IPS-18c (cell line): Measurements from ENCODE around the gene CLSTN1.
"Not testable (repeated sequence)": the region's sequence is repeated elsewhere in the genome, so short reads cannot be mapped to it uniquely, and the experiment has no call there.

Source experiments
- H3K4me3 ChIP-seq: 2 replicates; pipeline ENCODE4 v1.7.0; 2013; ENCODE audit warnings: low read depth, mild to moderate bottlenecking, low read length, moderate library complexity; ENCODE audit not compliant: insufficient read depth
- H3K9me3 ChIP-seq: one replicate; pipeline ENCODE4 v1.6.1; 2013; ENCODE audit warnings: mild to moderate bottlenecking, low read length, moderate library complexity; ENCODE audit not compliant: control insufficient read depth, insufficient read depth

Gene CLSTN1

GRCh38 chr1:9718006-9718680, 105.6 kb downstream of the CLSTN1 start:
- H3K4me3 ChIP-seq: no peak overlapping the region
- H3K9me3 ChIP-seq: no peaks in the 10 kb centered on the region

- H3K9me3 ChIP-seq: no peaks in the 10 kb centered on the region
- no peak overlapping the region for H3K4me3 ChIP-seq
These were observed 106.4 kb downstream of the CLSTN1 start for GRCh38 chr1:9717193-9718005.

DNA sequence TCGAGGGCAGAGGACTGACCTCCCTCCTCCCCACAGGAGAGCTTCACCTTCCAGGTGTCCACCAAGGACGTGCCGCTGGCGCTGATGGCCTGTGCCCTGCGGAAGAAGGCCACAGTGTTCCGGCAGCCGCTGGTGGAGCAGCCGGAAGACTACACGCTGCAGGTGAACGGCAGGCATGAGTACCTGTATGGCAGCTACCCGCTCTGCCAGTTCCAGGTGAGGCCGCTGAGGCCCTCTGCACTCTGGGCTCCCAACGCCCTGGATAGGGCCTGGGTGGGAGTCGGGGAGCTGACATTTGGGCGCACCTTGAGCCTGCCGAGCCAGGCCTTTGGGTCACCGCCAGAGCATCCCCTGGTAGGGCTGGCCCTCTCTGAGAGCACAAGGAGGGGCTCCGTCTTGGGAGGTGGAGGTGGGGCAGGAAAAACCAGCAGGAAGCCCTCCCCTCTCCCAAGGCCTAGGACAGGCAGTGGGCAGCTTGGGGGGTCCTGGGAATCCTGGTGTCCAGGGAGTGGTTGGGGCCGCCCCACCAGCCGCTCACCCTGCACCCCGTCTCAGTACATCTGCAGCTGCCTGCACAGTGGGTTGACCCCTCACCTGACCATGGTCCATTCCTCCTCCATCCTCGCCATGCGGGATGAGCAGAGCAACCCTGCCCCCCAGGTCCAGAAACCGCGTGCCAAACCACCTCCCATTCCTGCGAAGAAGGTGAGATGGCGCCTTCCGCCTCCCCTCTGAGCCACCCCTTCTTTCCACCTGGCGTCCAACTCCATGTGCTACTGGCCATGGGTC, 107.2 kb downstream of the CLSTN1 start:
- no peak overlapping the region for H3K4me3 ChIP-seq
- H3K9me3 ChIP-seq: no peaks in the 10 kb centered on the region

GRCh38 chr1:9715536-9716226, 108.1 kb downstream of the CLSTN1 start:
- H3K4me3 ChIP-seq: no peak overlapping the region
- H3K9me3 ChIP-seq: no peaks in the 10 kb centered on the region

GRCh38 chr1:9714257-9714718, 109.5 kb downstream of the CLSTN1 start:
- no peak overlapping the region for H3K4me3 ChIP-seq

GRCh38 chr1:9712767-9713166, 111.0 kb downstream of the CLSTN1 start:
- H3K4me3 ChIP-seq, H3K9me3 ChIP-seq: not testable (repeated sequence)

More at GRCh38 chr1:9714257-9714718, 109.5 kb downstream of the CLSTN1 start:
- no peaks in the 10 kb centered on the region for H3K9me3 ChIP-seq

- H3K4me3 ChIP-seq: no peak overlapping the region
These were observed 112.2 kb downstream of the CLSTN1 start for GRCh38 chr1:9711466-9712020.

GRCh38 chr1:9710037-9710436, 113.7 kb downstream of the CLSTN1 start:
- no peak overlapping the region for H3K4me3 ChIP-seq
- H3K9me3 ChIP-seq: no peaks in the 10 kb centered on the region

More at GRCh38 chr1:9711466-9712020, 112.2 kb downstream of the CLSTN1 start:
- H3K9me3 ChIP-seq: no peaks in the 10 kb centered on the region

- Histone ChIP-seq H3K4me3 (no peak overlapping the region), H3K9me3 (no peaks in the 10 kb centered on the region)
These were observed 117.6 kb downstream of the CLSTN1 start for GRCh38 chr1:9706178-9706577.

GRCh38 chr1:9705337-9706093, 118.2 kb downstream of the CLSTN1 start:
- H3K9me3 ChIP-seq: no peaks in the 10 kb centered on the region
- H3K4me3 ChIP-seq: no peak overlapping the region

DNA sequence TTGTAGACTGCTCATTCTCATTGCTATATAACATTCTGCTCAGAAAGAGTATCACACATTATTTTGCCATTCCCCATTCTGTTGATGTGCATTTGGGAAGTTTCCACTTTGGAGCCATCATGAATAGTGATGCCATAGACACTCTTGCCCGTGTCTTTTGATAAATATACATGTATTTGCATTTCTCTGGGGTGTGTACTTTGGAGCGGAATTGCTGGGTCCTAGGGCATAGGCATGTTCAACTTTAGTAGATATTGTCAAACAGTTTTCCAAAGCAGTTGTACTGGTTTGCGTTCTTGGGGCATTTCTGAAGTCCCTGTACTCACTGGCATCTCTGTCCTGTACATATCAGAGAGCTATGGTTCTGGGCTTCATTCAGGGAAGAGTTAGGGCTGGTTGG, 120.1 kb downstream of the CLSTN1 start:
- no peaks in the 10 kb centered on the region for H3K9me3 ChIP-seq
- no peak overlapping the region for H3K4me3 ChIP-seq

DNA sequence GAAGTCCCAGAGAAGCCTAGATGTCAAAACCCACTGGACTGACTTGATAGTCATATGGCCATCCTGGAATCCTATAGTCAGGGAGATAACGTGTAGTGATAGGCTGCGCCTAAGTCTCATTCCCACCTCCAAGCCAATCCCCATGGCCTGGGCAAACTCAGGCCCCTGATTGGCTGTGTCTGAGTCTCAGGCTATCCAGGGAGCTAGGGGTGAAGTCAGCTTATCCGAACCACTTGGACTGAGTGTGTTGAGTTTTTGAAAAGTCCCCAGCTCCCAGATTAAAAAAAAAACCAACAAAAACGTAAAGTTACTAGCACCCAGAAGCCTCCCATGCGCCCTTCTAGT, 120.6 kb downstream of the CLSTN1 start:
- Histone ChIP-seq H3K4me3 (no peak overlapping the region), H3K9me3 (no peaks in the 10 kb centered on the region)

DNA sequence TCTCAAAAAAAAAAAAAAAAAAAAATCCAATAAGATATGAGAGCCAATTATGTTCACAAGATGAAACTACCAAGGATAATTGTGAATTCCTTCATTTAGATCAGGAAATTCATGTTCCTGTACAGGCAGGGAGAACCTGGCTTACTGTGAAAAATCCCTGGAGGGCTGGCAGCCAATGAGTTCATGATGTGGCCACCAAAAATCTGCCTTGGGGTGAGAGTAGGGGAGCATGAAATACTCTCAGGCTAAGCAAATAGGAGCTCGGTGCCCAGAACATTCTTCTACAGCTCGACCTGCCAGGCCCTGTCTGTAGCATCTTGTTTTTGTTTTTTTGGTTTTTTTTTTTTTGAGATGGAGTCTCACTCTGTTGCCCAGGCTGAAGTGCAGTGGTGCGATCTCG, 122.1 kb downstream of the CLSTN1 start:
- H3K4me3 ChIP-seq: no peak overlapping the region

GRCh38 chr1:9700340-9700739, 123.4 kb downstream of the CLSTN1 start:
- H3K4me3 ChIP-seq: no peak overlapping the region
- no peaks in the 10 kb centered on the region for H3K9me3 ChIP-seq

More for the DNA sequence above, 122.1 kb downstream of the CLSTN1 start:
- H3K9me3 ChIP-seq: no peaks in the 10 kb centered on the region

DNA sequence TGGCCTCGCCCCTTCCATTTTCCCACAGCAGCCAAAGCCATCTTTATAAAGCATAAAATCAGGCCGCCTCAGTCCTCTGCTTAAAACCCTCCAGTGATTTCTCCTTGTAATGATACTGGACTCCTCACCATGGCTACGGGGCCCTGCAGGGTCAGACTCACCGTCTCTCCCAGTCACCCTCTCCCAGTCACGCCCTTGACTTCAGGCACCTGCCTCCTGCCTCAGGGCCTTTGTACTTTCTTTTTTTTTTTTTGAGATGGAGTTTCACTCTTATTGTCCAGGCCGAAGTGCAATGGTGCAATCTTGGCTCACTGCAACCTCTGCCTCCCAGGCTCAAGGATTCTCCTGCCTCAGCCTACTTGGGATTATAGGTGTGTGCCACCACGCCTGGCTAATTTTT, 124.4 kb downstream of the CLSTN1 start:
- Histone ChIP-seq H3K4me3 (no peak overlapping the region), H3K9me3 (no peaks in the 10 kb centered on the region)

DNA sequence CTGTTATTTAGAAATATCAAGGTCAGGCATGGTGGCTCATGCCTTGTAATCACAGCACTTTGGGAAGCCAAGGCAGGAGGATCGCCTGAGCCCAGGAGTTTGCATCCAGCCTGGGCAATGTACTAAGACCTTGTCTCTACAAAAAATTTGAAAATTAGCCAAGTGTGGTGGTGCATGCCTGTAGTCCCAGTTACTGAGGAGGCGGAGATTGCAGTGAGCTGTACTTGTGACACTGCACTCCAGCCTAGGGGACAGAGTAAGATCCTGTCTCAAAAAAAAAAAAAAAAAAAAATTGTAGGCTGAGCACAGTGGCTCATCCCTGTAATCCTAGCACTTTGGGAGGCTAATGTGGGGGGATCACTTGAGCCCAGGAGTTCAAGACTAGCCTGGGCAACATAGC, 127.0 kb downstream of the CLSTN1 start:
- no peaks in the 10 kb centered on the region for H3K9me3 ChIP-seq
- no peak overlapping the region for H3K4me3 ChIP-seq
